C4-2B (cell line): ENCODE measurements around the gene PDE1A.

Experiments
- ZFX ChIP-seq: fragments of 450-650 bp; IDR thresholded peaks from 2 replicates; pipeline ENCODE4 v1.6.1; 2017
- TF ChIP-seq, protein P1 (sequence below): fragments of 450-650 bp; conservative IDR thresholded peaks from 2 replicates; pipeline ENCODE4 v1.5.1; 2017; ENCODE audit warnings: mild to moderate bottlenecking

DNA sequence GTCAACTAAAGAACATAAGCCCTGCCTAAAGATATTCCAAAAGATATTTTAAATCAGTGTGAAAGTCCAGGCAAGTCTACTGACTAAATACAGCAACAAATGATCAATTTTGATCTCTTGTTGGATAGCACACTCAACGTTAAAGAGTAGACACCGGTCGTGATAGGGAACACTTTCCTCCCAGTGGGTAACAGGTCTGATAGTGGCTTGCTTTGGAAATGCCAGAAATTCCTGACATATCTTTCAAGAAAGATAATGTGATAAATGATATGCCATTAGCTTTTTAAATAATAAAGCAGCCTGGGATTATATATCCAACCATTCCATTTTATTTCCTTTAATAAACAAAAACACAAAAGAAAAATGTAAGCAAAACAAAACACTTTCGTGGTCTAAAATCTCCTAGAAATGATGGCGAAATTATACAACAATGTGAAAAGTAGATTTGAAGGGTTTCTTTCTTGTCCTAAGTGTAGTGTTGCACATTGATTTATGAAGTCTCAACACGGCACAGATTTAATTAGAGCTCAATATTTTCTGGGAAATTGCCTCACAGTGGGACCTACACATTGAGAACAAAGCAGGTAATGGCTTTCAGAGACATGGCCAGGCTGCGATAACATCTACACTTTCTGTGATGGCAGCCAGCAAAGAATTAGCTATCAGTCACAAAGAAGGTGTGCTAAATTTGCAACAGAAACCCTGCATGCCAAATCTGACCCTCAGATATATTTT, 282.6 kb downstream of the PDE1A start:
- TF ChIP-seq, protein P1, sequence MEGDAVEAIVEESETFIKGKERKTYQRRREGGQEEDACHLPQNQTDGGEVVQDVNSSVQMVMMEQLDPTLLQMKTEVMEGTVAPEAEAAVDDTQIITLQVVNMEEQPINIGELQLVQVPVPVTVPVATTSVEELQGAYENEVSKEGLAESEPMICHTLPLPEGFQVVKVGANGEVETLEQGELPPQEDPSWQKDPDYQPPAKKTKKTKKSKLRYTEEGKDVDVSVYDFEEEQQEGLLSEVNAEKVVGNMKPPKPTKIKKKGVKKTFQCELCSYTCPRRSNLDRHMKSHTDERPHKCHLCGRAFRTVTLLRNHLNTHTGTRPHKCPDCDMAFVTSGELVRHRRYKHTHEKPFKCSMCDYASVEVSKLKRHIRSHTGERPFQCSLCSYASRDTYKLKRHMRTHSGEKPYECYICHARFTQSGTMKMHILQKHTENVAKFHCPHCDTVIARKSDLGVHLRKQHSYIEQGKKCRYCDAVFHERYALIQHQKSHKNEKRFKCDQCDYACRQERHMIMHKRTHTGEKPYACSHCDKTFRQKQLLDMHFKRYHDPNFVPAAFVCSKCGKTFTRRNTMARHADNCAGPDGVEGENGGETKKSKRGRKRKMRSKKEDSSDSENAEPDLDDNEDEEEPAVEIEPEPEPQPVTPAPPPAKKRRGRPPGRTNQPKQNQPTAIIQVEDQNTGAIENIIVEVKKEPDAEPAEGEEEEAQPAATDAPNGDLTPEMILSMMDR = no peak
- no peak for TF ChIP-seq ZFX
